H9 (cell line): ENCODE data around the gene TBC1D22A. TPM values are rescaled to one million over a fixed set of nuclear protein-coding genes. Genes with fewer than 3 reads are reported as not detected.

ENCODE experiments used
- DNase-seq: peaks from one replicate; pipeline ENCODE4 v3.0.0-alpha.2; 2017
- H2AFZ ChIP-seq: one replicate; pipeline ENCODE4 v1.6.1; 2013; ENCODE audit warnings: mild to moderate bottlenecking, low read length, control low read depth, moderate library complexity
- H2AK5ac ChIP-seq: 2 replicates; pipeline ENCODE4 v1.6.1; 2013; ENCODE audit warnings: low read length, control low read depth, mixed read lengths; ENCODE audit not compliant: insufficient read length
- H2BK120ac ChIP-seq: one replicate; pipeline ENCODE4 v1.6.1; 2013; ENCODE audit warnings: low read depth, mild to moderate bottlenecking, low read length, control low read depth, inconsistent platforms; ENCODE audit not compliant: poor library complexity, severe bottlenecking
- H2BK12ac ChIP-seq: 2 replicates; pipeline ENCODE4 v1.6.1; 2013; ENCODE audit warnings: low read length, control low read depth, mixed read lengths, low read depth; ENCODE audit not compliant: insufficient read length
- H2BK15ac ChIP-seq: 2 replicates; pipeline ENCODE4 v1.6.1; 2013; ENCODE audit warnings: low read depth, low read length, control low read depth
- H2BK20ac ChIP-seq: one replicate; pipeline ENCODE4 v1.6.1; 2013; ENCODE audit warnings: low read depth, mild to moderate bottlenecking, low read length, control low read depth, inconsistent platforms; ENCODE audit not compliant: poor library complexity, severe bottlenecking
- H2BK5ac ChIP-seq: 2 replicates; pipeline ENCODE4 v1.6.1; 2013; ENCODE audit warnings: low read length, control low read depth, mixed read lengths; ENCODE audit not compliant: insufficient read length
- H3K14ac ChIP-seq: 2 replicates; pipeline ENCODE4 v1.6.1; 2013; ENCODE audit warnings: low read length, control low read depth; ENCODE audit not compliant: insufficient read depth
- H3K18ac ChIP-seq: 2 replicates; pipeline ENCODE4 v1.6.1; 2013; ENCODE audit warnings: low read depth, mild to moderate bottlenecking, mixed read lengths, low read length, control low read depth; ENCODE audit not compliant: insufficient read length
- H3K23ac ChIP-seq: 2 replicates; pipeline ENCODE4 v1.6.1; 2013; ENCODE audit warnings: low read length, control low read depth, mixed read lengths, low read depth; ENCODE audit not compliant: insufficient read length
- H3K23me2 ChIP-seq: 2 replicates; pipeline ENCODE4 v1.6.1; 2013; ENCODE audit warnings: low read depth, mild to moderate bottlenecking, mixed read lengths, low read length, control low read depth; ENCODE audit not compliant: insufficient read length, poor library complexity, severe bottlenecking
- H3K27ac ChIP-seq: 2 replicates; pipeline ENCODE4 v1.5.1; 2013; ENCODE audit warnings: low read length, control low read depth, mixed read lengths, low read depth; ENCODE audit not compliant: insufficient read length
- H3K27me3 ChIP-seq: 2 replicates; pipeline ENCODE4 v1.6.1; 2013; ENCODE audit warnings: low read length, control low read depth, inconsistent platforms; ENCODE audit not compliant: insufficient read depth
- H3K4ac ChIP-seq: 2 replicates; pipeline ENCODE4 v1.6.1; 2013; ENCODE audit warnings: low read depth, mild to moderate bottlenecking, control low read depth, inconsistent platforms, low read length, moderate library complexity
- H3K4me1 ChIP-seq: 2 replicates; pipeline ENCODE4 v1.6.1; 2013; ENCODE audit warnings: low read length, control low read depth, inconsistent platforms; ENCODE audit not compliant: insufficient read depth
- H3K4me2 ChIP-seq: 2 replicates; pipeline ENCODE4 v1.6.1; 2013; ENCODE audit warnings: low read length, control low read depth, mixed read lengths; ENCODE audit not compliant: insufficient read length, insufficient read depth
- H3K56ac ChIP-seq: 2 replicates; pipeline ENCODE4 v1.6.1; 2013; ENCODE audit warnings: low read depth, mild to moderate bottlenecking, mixed read lengths, low read length, control low read depth; ENCODE audit not compliant: insufficient read length
- H3K79me1 ChIP-seq: 2 replicates; pipeline ENCODE4 v1.6.1; 2013; ENCODE audit warnings: low read depth, mild to moderate bottlenecking, moderate library complexity, low read length, control low read depth, inconsistent platforms; ENCODE audit not compliant: insufficient read depth, poor library complexity, severe bottlenecking
- H3K79me2 ChIP-seq: 2 replicates; pipeline ENCODE4 v1.6.1; 2013; ENCODE audit warnings: low read length, control low read depth, inconsistent platforms; ENCODE audit not compliant: insufficient read depth
- H3K9ac ChIP-seq: 2 replicates; pipeline ENCODE4 v1.6.1; 2013; ENCODE audit warnings: low read length, control low read depth, mixed read lengths; ENCODE audit not compliant: insufficient read length; ENCODE audit errors: extremely low read depth
- H3K9me3 ChIP-seq: one replicate; pipeline ENCODE4 v1.6.1; 2013; ENCODE audit warnings: low read depth, low read length, inconsistent platforms; ENCODE audit not compliant: control insufficient read depth
- H3T11ph ChIP-seq: one replicate; pipeline ENCODE4 v1.6.1; 2013; ENCODE audit warnings: mild to moderate bottlenecking, low read length, control low read depth, inconsistent platforms
- H4K20me1 ChIP-seq: one replicate; pipeline ENCODE4 v1.6.1; 2013; ENCODE audit not compliant: control insufficient read depth, insufficient read length, insufficient read depth
- H4K5ac ChIP-seq: 2 replicates; pipeline ENCODE4 v1.6.1; 2013; ENCODE audit warnings: low read depth, mild to moderate bottlenecking, mixed read lengths, low read length, control low read depth; ENCODE audit not compliant: insufficient read length
- H4K8ac ChIP-seq: replicated peaks from 2 replicates; pipeline ENCODE4 v1.6.1; 2013; ENCODE audit warnings: low read length, control low read depth, mixed read lengths, low read depth; ENCODE audit not compliant: insufficient read length
- H4K91ac ChIP-seq: 2 replicates; pipeline ENCODE4 v1.6.1; 2013; ENCODE audit warnings: low read depth, mild to moderate bottlenecking, moderate library complexity, mixed read lengths, low read length, control low read depth; ENCODE audit not compliant: insufficient read length
- H3K27ac Mint-ChIP-seq, 3 experiments: 2 replicates in 2 of 3; 3 replicates in 1 of 3; pipeline ENCODE4 v1.8.0; 2020 to 2021; ENCODE audit warnings: mixed read lengths in 3 of 3, mild to moderate bottlenecking in 1 of 3, moderate library complexity in 1 of 3
- H3K27me3 Mint-ChIP-seq: 2 replicates; pipeline ENCODE4 v1.8.0; 2021; ENCODE audit warnings: low read depth, mild to moderate bottlenecking, moderate library complexity, mixed read lengths
- H3K36me3 Mint-ChIP-seq, 3 experiments: 2 replicates in 2 of 3; 3 replicates in 1 of 3; pipeline ENCODE4 v1.8.0; 2020 to 2021; ENCODE audit warnings: low read depth in 3 of 3, mixed read lengths in 3 of 3; ENCODE audit not compliant: insufficient read depth in 1 of 3
- H3K4me1 Mint-ChIP-seq, 2 experiments: 2 replicates each; pipeline ENCODE4 v1.8.0; 2020; ENCODE audit warnings: mixed read lengths in 2 of 2
- H3K4me3 Mint-ChIP-seq, 2 experiments: 2 replicates in 1 of 2; 3 replicates in 1 of 2; pipeline ENCODE4 v1.8.0; 2020 to 2021; ENCODE audit warnings: mild to moderate bottlenecking in 2 of 2, mixed read lengths in 2 of 2, moderate library complexity in 1 of 2
- H3K9me3 Mint-ChIP-seq, 2 experiments: 2 replicates in 1 of 2; 3 replicates in 1 of 2; pipeline ENCODE4 v1.8.0; 2020; ENCODE audit warnings: mild to moderate bottlenecking in 2 of 2, mixed read lengths in 2 of 2, moderate library complexity in 1 of 2
- CTCF ChIP-seq: fragments of 200-600 bp; sonication (generic); conservative IDR thresholded peaks from 3 replicates; pipeline ENCODE4 v1.8.0; 2021; ENCODE audit warnings: antibody characterized with exemption, mild to moderate bottlenecking
- WGBS: extraction: QIAGEN DNeasy Blood & Tissue Kit; methylation state at CpG from one replicate; pipeline ENCODE4 v1.1.7; 2013; ENCODE audit warnings: missing lambda C conversion rate, low lambda C conversion rate, mixed read lengths; ENCODE audit not compliant: insufficient read length; ENCODE audit errors: extremely low coverage; 5-methylcytosine and 5-hydroxymethylcytosine counted together
- total RNA-seq: library from RNA; stranded (reverse); gene quantifications from 2 replicates; pipeline ENCODE4 v1.2.1, GENCODE V29; 2021

The TBC1D22A gene
- total RNA-seq, 1 experiment from 2014 or later, result 20.8 TPM

GRCh38 chr22:47068626-47068996 lies 306.2 kb downstream of the TBC1D22A start:
- no peak overlapping the region for H3K18ac ChIP-seq
- no peak overlapping the region for H2BK120ac ChIP-seq
- no peak overlapping the region for H4K8ac ChIP-seq
- no peak for TF ChIP-seq CTCF
- H3K4me1 ChIP-seq, result no peaks in the 10 kb centered on the region
- no peak overlapping the region for H3K9ac ChIP-seq
- H2AFZ ChIP-seq, result no peak overlapping the region
- no peak overlapping the region for H3K27ac ChIP-seq
- no peak overlapping the region for H2BK20ac ChIP-seq
- Mint-ChIP-seq H3K4me1 (peaks cover 5 to 19% of the 10 kb centered on the region in 2 experiments), H3K27ac (no peak overlapping the region), H3K27me3 (no peaks in the 10 kb centered on the region), H3K4me3 (no peak overlapping the region), H3K36me3 (no peaks in the 10 kb centered on the region; a peak in 1 of 7 replicates), H3K9me3 (no peaks in the 10 kb centered on the region; a peak in 1 of 5 replicates)
- H3K79me2 ChIP-seq, result no peaks in the 10 kb centered on the region
- DNase-seq, result no peak
- H2BK12ac ChIP-seq, result no peak overlapping the region
- H3K27me3 ChIP-seq, result no peaks in the 10 kb centered on the region
- H4K5ac ChIP-seq, result no peak overlapping the region
- no peak overlapping the region for H2BK15ac ChIP-seq
- H3K14ac ChIP-seq, result no peak overlapping the region
- H3K23ac ChIP-seq, result no peak overlapping the region
- no peak overlapping the region for H2AK5ac ChIP-seq
- no peak overlapping the region for H2BK5ac ChIP-seq
- no peaks in the 10 kb centered on the region for H3K23me2 ChIP-seq
- H3K4me2 ChIP-seq, result no peak overlapping the region
- no peaks in the 10 kb centered on the region for H3K79me1 ChIP-seq
- H4K20me1 ChIP-seq, result peaks cover 5% of the 10 kb centered on the region
- no peak overlapping the region for H3K4ac ChIP-seq
- 100% methylated on average over 3 of the region's 5 CpGs for WGBS
- H3K9me3 ChIP-seq, result no peaks in the 10 kb centered on the region
- H4K91ac ChIP-seq, result no peak overlapping the region
- H3T11ph ChIP-seq, result no peak overlapping the region
- H3K56ac ChIP-seq, result no peak overlapping the region
